HepG2 (cell line): Measurements from ENCODE around the gene PIP5KL1. TPM values are rescaled to one million over a fixed set of nuclear protein-coding genes. Genes with fewer than 3 reads are reported as not detected.

Source experiments
- ATAC-seq: fragments of 200-7000 bp; cut with Tn5 transposase; 3 replicates; pipeline ENCODE4 v1.9.1; 2020; ENCODE audit warnings: mild to moderate bottlenecking, moderate library complexity
- BruUV-seq: library from RNA; stranded (reverse); fragments of 400-500 nt; replicated peaks from 2 replicates; lab custom pipeline; 2021; lab: Mats Ljungman, UMichigan
- CTCF ChIA-PET: fragments of 300-600 bp; formaldehyde crosslinking; extraction: SDS; loops from one replicate; lab custom pipeline; 2021; ENCODE audit warnings: low total read pairs, inconsistent platforms, low intra/inter-chr PET ratio; lab: Yijun Ruan, JAX
- POLR2A ChIA-PET: fragments of 350-600 bp; sonication (Branson Sonifier 250); formaldehyde crosslinking; loops from one replicate; lab custom pipeline; 2020; ENCODE audit warnings: antibody characterized with exemption, inconsistent platforms; lab: Yijun Ruan, JAX
- DNase-seq: peaks from one replicate; pipeline ENCODE4 v3.0.0-alpha.2; 2015; ENCODE audit warnings: low spot score
- FAIRE-seq: peaks from 3 replicates; lab custom pipeline; 2011; peaks lifted over from hg19 to GRCh38; lab: Jason Lieb, UNC
- H2AFZ ChIP-seq: one replicate; pipeline ENCODE4 v1.6.1; 2011; ENCODE audit warnings: low read length, inconsistent platforms
- H3K27ac ChIP-seq: fragments of 300-600 bp; 3 replicates; pipeline ENCODE4 v1.8.0; 2011; ENCODE audit warnings: mixed run types, mild to moderate bottlenecking, mixed read lengths, low read length, inconsistent platforms; ENCODE audit not compliant: insufficient read depth; ENCODE audit errors: extremely low read length
- H3K27me3 ChIP-seq, 2 experiments: fragments of 200-600 bp in 1 of 2; 2 replicates in 1 of 2; 3 replicates in 1 of 2; pipeline versions ENCODE4 v1.6.0 to v1.8.0; 2011; ENCODE audit warnings: low read length in 2 of 2, mild to moderate bottlenecking in 2 of 2, moderate library complexity in 2 of 2, inconsistent platforms in 1 of 2; ENCODE audit not compliant: insufficient read depth in 2 of 2, control insufficient read depth in 1 of 2
- H3K36me3 ChIP-seq, 2 experiments: fragments of 200-600 bp in 1 of 2; replicated peaks in 1 of 2; 2 replicates in 1 of 2; 3 replicates in 1 of 2; pipeline versions ENCODE4 v1.5.1 to v1.8.0; 2011; ENCODE audit warnings: low read length in 2 of 2, inconsistent platforms in 1 of 2; ENCODE audit not compliant: insufficient read depth in 2 of 2, control insufficient read depth in 1 of 2
- H3K4me1 ChIP-seq: 2 replicates; pipeline ENCODE4 v1.5.1; 2012; ENCODE audit warnings: low read length, inconsistent platforms; ENCODE audit not compliant: insufficient read depth
- H3K4me2 ChIP-seq: 2 replicates; pipeline ENCODE4 v1.6.0; 2011; ENCODE audit warnings: low read depth, low read length, inconsistent platforms
- H3K4me3 ChIP-seq, 3 experiments: fragments of 200-600 bp in 1 of 3; sonication (generic), shearing (Covaris generic) in 1 of 3; replicated peaks in 1 of 3; 2 replicates each; pipeline ENCODE4 v1.5.1; 2011 to 2016; ENCODE audit warnings: low read length in 3 of 3, inconsistent platforms in 2 of 3, low read depth in 2 of 3, mild to moderate bottlenecking in 2 of 3, control low read depth in 1 of 3, mixed read lengths in 1 of 3; ENCODE audit not compliant: insufficient read depth in 1 of 3
- H3K79me2 ChIP-seq: one replicate; pipeline ENCODE4 v1.6.1; 2011; ENCODE audit warnings: low read length, inconsistent platforms; ENCODE audit not compliant: insufficient read depth
- H3K9ac ChIP-seq: 2 replicates; pipeline ENCODE4 v1.6.0; 2011; ENCODE audit warnings: mild to moderate bottlenecking, low read depth, low read length, inconsistent platforms; ENCODE audit not compliant: insufficient read depth
- H3K9me3 ChIP-seq: 2 replicates; pipeline ENCODE4 v1.5.1; 2012; ENCODE audit warnings: mild to moderate bottlenecking, low read length
- H4K20me1 ChIP-seq: 2 replicates; pipeline ENCODE4 v1.6.0; 2011; ENCODE audit warnings: inconsistent platforms, mild to moderate bottlenecking, low read length, moderate library complexity; ENCODE audit not compliant: insufficient read depth
- AGO2 ChIP-seq: fragments of 200-400 bp; formaldehyde crosslinking; optimal IDR thresholded peaks from 2 replicates; pipeline ENCODE3; 2017; ENCODE audit warnings: mild to moderate bottlenecking, low read depth, low read length, moderate library complexity
- RBFOX2 ChIP-seq: fragments of 200-400 bp; formaldehyde crosslinking; IDR thresholded peaks from 2 replicates; pipeline ENCODE4 v1.6.1; 2017; ENCODE audit warnings: low read depth, mild to moderate bottlenecking, low read length
- SP140L ChIP-seq: sonication (generic); formaldehyde crosslinking; IDR thresholded peaks from 2 replicates; pipeline ENCODE4 v1.4.0; 2020; ENCODE audit warnings: missing genetic modification reagents, borderline replicate concordance
- WGBS: methylation state at CpG from one replicate; pipeline ENCODE4 v1.1.6; 2017; ENCODE audit warnings: low lambda C conversion rate; 5-methylcytosine and 5-hydroxymethylcytosine counted together
- in situ Hi-C: cut with HindIII; loops from 2 replicates; pipeline ENCODE4 v1.10.0; 2017; ENCODE audit warnings: low pct_unique_long_range_greater_than_20kb; ENCODE audit not compliant: extremely low pct_ligation_motif_present
- intact Hi-C: fragments of 100-400 bp; cut with micrococcal nuclease; formaldehyde crosslinking; loops from one replicate; pipeline ENCODE4 v1.10.0; 2022; ENCODE audit not compliant: unreplicated experiment
- polyA plus RNA-seq, 8 experiments: library from polyadenylated mRNA; depleted of rRNA in 3 of 8; stranded (reverse) in 7 of 8; unstranded in 1 of 8; fragments of >200 nt; fragmentation: Illumina TruSeq in 4 of 8; extraction: Trizol in 4 of 8; gene quantifications; 2 replicates each; pipeline versions ENCODE4 v1.2.1 to v1.2.3, GENCODE V29; 2011 to 2016; ENCODE audit warnings: low read depth in 4 of 8, missing spikeins in 1 of 8, mixed read lengths in 1 of 8; ENCODE audit not compliant: insufficient read depth in 1 of 8
- total RNA-seq, 5 experiments: library from RNA; depleted of rRNA; stranded (reverse); fragments of >200 nt; fragmentation: Illumina TruSeq; extraction: Trizol; gene quantifications; 2 replicates each; pipeline ENCODE4 v1.2.3, GENCODE V29; 2016; ENCODE audit warnings: low read depth in 1 of 5
- TF ChIP-seq, protein P1 (sequence below): sonication (generic); formaldehyde crosslinking; IDR thresholded peaks from 2 replicates; pipeline ENCODE4 v1.9.0; 2022; ENCODE audit warnings: missing genetic modification reagents, mild to moderate bottlenecking, borderline replicate concordance
- TF ChIP-seq, protein P2 (sequence below): sonication (generic); formaldehyde crosslinking; conservative IDR thresholded peaks from 2 replicates; pipeline ENCODE4 v1.8.1; 2023; ENCODE audit warnings: missing genetic modification reagents

PIP5KL1 gene
- total and polyA plus RNA-seq, 2 of the 13 experiments (the other 11 are each of a cell fraction or from before 2014, with no cell fraction given) = 0.20 to 0.49 TPM

DNA sequence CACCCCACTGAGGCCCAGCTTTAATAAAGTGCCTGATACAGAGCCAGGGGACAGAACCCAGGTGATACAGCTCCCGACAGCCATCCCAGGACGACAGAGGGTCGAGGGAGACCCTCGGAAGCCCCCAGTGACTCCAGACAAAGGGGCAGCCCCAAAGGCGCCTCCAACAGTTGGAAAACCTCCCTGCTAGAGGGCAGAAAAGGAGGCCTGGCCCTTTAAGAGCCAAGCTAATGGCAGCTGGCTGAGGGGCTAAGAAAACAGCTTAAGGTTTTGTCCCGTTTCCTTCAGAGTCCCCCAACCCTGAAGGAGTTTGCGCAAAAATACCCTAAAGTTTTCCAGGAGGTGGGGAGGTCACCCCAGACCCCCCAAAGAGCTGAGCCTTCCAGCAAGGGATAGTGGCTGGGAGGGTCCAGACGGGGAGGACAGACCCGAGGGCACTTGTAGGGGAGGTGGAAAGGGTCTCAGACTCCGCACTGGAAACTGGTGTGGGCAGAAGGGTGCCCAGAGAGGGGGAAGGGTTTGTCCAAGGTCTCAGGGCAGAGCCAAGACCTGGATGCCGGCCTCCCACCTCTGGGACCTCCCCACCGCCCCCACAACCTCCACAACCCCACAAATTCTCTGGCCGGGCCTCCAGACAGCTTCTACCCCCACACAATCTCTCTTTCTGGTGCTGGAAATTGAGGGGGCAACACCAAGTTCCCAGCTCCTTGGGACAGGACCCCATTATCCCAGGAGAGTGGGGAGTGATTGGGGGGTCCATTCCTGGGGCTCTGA, 44.9 kb downstream of the PIP5KL1 start:
- intact Hi-C loops (no loop called here), in situ Hi-C loops (no loop called here)
- Histone ChIP-seq H4K20me1 (no peaks in the 10 kb centered on the region), H3K9ac (no peak overlapping the region), H3K79me2 (no peaks in the 10 kb centered on the region), H3K4me1 (peaks cover 4% of the 10 kb centered on the region; the same call in 1 of the 2 replicates), H3K4me2 (no peak overlapping the region), H3K27me3 (no peaks in the 10 kb centered on the region), H2AFZ (no peak overlapping the region), H3K4me3 (no peak overlapping the region), H3K9me3 (no peaks in the 10 kb centered on the region), H3K27ac (no peak overlapping the region)
- FAIRE-seq (no peak), DNase-seq (no peak)
- ChIA-PET CTCF (no interaction called here), POLR2A (interaction anchor here (0.7 to 2.7 kb wide), 5 partner anchors 9 to 83 kb away, joined by 3 to 12 read pairs (median 3); partner anchors contain the start of genes FPGS and ST6GALNAC4)
- 91% methylated on average over 10 of the region's 13 CpGs for WGBS
- TSS peak; percentile 37 for BruUV-seq
- TF ChIP-seq SP140L (CRISPR knock-in tag) = no peak
- TF ChIP-seq, protein P1, sequence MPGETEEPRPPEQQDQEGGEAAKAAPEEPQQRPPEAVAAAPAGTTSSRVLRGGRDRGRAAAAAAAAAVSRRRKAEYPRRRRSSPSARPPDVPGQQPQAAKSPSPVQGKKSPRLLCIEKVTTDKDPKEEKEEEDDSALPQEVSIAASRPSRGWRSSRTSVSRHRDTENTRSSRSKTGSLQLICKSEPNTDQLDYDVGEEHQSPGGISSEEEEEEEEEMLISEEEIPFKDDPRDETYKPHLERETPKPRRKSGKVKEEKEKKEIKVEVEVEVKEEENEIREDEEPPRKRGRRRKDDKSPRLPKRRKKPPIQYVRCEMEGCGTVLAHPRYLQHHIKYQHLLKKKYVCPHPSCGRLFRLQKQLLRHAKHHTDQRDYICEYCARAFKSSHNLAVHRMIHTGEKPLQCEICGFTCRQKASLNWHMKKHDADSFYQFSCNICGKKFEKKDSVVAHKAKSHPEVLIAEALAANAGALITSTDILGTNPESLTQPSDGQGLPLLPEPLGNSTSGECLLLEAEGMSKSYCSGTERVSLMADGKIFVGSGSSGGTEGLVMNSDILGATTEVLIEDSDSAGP (CRISPR knock-in tag) = peak; percentile 59
- TF ChIP-seq RBFOX2 = peak; percentile 6; the same call in 1 of the 2 replicates
- TF ChIP-seq AGO2 = peak; percentile 22
- TF ChIP-seq, protein P2, sequence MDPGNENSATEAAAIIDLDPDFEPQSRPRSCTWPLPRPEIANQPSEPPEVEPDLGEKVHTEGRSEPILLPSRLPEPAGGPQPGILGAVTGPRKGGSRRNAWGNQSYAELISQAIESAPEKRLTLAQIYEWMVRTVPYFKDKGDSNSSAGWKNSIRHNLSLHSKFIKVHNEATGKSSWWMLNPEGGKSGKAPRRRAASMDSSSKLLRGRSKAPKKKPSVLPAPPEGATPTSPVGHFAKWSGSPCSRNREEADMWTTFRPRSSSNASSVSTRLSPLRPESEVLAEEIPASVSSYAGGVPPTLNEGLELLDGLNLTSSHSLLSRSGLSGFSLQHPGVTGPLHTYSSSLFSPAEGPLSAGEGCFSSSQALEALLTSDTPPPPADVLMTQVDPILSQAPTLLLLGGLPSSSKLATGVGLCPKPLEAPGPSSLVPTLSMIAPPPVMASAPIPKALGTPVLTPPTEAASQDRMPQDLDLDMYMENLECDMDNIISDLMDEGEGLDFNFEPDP (CRISPR knock-in tag) = no peak
- TF ChIP-seq, all 625 proteins: peak for 3
- peaks cover 11 to 29% of the 10 kb centered on the region in 2 experiments; a peak in 4 of 5 replicates for H3K36me3 ChIP-seq
- no peak for ATAC-seq
